Left colon (tissue), 2 donors: ENCODE measurements around the gene SIK2. TPM values are rescaled to one million over a fixed set of nuclear protein-coding genes. Genes with fewer than 3 reads are reported as not detected.

Source experiments
- ATAC-seq: fragments of 200-7000 bp; cut with Tn5 transposase; one replicate; pipeline ENCODE4 v1.9.1; 2020; ENCODE audit warnings: mild to moderate bottlenecking, moderate library complexity
- DNase-seq, 2 donors: peaks; one replicate each; pipeline ENCODE4 v3.0.0-alpha.2; 2020
- intact Hi-C, 2 donors: fragments of 100-400 bp; cut with DNase I in 1 of 2; cut with micrococcal nuclease in 1 of 2; formaldehyde crosslinking; loops; one replicate each; pipeline versions ENCODE4 v1.11.2 to v1.14.0; 2022; cut with DNase I, micrococcal nuclease
- long read RNA-seq: library from polyadenylated mRNA; unstranded; transcript quantifications from one replicate; pipeline ENCODE4 v2.0.0, GENCODE V29; 2021
- total RNA-seq, 2 donors: library from RNA; stranded (reverse); fragmentation: NEBNext Ultra II Directional; extraction: Animal tissue kit (Norgen Biotek cat#: 25700); gene quantifications; one replicate each; pipeline ENCODE4 v1.2.1, GENCODE V29; 2021
- donor health status: DM: no; HTN: no; CAD: no.
- donor health status: DM: yes; HTN: yes; CAD: no.

Gene SIK2
- 10 to 100 TPM; 22.9 to 23.8 TPM for total RNA-seq
- long read RNA-seq, full-length matches to known transcripts: 1 of 10 reads
- long read RNA-seq, partial matches to known transcripts: 1 of 10 reads
- long read RNA-seq, other reads (novel, unspliced or antisense): 8 of 10 reads

DNA sequence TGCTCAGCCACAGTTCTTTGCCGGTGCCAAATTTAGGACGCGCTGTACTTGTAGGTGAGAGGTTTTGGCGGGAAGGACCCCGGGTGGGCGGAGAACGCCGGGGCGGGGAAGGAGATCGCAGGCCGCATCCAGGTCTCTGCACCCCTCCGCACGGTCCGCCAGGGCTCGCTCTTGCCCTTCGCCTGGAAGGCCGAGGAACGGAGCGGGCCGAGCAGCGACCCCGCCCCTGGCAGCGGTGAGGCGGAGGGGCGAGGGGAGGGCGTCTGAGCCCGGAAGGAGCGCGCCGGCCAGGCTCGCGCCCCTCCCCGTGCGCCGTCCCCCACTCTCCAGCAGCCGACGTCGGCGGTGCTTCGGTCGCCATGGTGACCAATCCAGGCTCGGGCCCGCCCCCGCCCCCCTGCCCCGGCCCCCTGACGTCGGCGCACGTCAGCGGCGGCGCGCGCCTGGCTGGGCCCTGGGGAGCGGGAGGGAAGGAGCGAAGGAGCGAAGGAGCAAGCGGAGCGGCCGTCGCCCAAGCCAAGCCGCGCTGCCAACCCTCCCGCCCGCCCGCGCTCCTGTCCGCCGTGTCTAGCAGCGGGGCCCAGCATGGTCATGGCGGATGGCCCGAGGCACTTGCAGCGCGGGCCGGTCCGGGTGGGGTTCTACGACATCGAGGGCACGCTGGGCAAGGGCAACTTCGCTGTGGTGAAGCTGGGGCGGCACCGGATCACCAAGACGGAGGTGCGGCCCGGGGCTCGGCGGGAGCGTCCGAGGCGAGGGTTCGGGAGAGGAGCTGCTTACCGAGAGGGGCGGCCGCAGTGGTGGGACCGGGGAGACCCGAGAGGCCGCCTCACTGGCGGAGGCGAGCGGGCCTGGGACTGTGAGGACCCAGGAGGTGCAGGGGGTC lies at the start of gene SIK2:
SIK2 (plus strand) TSS at position 471 of the 886 bp plus-strand sequence; CDS start at position 586, 115 bp downstream.
- ATAC-seq (peak; percentile 91), DNase-seq (peak; percentile 94 to 95)
- intact Hi-C loops: loop anchor here in 1 of 2 donors (5.0 kb wide), 1 partner anchor 165 kb away; the partner anchor contains the start of gene PPP2R1B

DNA sequence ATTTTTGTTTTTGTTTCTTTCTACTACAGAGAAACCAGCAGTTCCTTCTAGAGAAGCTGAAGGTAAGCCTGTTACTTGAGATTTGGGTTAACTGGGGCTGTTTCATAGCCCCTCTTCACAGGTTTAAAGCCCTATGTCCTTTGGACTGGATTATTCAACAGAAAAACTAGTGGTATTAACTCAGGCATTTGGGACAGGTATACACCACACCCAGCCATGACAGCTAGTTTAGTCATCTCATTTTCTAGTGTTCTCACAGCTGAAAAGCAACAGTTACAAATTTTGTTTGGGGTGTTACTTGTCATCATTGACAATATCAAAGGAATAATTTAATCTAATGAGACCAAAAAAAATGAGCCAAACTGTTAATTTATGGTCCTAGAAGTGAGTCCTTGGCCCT lies 47.7 kb upstream of the SIK2 start:
- ATAC-seq: no peak
- DNase-seq: no peak
- intact Hi-C loops: no loop called here

DNA sequence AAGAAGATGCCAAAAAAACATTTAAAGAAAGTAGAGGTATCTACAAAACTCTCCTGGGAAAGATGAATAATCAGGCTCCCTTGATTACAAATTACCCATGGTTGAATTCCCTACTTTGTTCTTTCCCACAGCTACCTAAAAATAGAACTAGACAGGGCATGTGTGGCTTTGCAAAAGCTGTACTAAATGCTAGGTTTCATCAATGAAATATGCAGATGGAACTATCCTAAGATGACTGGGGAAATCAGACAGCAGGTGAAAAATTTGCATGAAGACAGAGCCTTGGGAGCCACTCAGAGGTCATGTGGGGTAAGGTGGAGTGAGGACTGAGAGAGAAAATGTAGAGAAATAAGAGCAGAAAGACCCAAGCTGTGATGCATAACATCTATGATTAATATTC lies 47.0 kb upstream of the SIK2 start:
- intact Hi-C loops: no loop called here
- no peak for ATAC-seq
- no peak for DNase-seq

DNA sequence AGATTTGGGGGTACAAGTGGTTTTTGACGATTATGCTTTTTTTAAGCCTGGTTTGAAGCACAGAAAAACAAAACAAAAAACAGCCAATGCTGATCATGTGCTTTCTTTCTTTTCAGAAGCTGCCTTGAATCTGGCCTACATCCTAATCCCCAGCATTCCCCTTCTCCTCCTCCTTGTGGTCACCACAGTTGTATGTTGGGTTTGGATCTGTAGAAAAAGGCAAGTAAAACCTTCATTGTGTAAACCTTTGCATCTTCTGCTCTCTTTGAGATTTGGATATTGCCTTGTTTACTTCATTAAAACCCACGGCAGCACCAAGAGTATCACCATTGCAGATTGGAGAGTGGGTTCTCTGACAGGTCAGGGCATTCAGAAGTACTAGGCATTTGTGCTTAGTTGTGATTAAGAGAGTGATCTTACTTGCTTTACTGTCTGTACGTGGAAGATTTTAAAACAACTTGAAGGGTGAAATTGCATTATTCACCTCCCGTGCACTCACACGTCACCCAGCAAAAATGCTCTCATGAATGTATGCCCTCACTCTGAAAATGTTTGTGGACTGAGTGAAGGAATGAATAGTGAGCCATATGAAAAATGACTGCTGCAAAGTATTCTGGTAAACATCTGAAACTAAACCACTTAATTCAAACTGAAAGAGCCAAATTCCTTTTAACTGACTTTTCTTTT lies 44.7 kb upstream of the SIK2 start:
- no peak for ATAC-seq
- no peak for DNase-seq
- intact Hi-C loops: no loop called here

DNA sequence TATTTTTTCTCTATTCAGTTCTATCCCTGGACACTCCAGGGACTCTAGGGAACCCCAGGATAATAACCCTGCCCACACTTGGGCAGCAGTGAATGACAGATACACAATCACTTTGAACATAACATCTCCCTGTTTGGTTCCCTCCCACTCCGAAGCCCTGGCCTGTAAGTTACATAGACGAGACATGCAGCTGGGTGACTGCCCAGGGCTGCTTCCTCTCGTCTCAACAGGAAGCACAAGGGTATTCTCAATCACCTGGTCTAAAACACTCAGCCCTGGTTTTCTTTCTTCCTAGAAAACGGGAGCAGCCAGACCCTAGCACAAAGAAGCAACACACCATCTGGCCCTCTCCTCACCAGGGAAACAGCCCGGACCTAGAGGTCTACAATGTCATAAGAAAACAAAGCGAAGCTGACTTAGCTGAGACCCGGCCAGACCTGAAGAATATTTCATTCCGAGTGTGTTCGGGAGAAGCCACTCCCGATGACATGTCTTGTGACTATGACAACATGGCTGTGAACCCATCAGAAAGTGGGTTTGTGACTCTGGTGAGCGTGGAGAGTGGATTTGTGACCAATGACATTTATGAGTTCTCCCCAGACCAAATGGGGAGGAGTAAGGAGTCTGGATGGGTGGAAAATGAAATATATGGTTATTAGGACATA lies 42.3 kb upstream of the SIK2 start:
- DNase-seq (no peak), ATAC-seq (no peak)
- intact Hi-C loops: loop anchor here in 1 of 2 donors (10.0 kb wide), 1 partner anchor 285 kb away; no protein-coding TSS in a partner anchor

DNA sequence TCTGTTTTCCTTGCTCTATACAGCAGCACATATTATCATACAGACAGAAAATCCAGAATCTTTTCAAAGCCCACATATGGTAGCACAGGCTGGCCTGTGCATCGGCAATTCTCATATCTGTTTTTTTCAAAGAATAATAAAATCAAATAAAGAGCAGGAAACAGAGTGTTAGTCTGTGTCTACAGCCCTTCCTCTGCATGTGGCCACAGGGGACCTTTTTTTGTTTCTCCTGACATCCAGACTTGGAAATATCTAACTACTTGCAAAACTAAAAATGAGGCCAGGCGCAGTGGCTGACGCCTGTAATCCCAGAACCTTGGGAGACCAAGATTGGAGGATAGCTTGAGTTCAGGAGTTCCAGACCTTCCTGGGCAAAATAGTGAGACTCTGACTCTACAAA lies 41.4 kb upstream of the SIK2 start:
- DNase-seq (no peak), ATAC-seq (no peak)
- intact Hi-C loops: loop anchor here in 1 of 2 donors (10.0 kb wide), 1 partner anchor 284 kb away; no protein-coding TSS in a partner anchor

DNA sequence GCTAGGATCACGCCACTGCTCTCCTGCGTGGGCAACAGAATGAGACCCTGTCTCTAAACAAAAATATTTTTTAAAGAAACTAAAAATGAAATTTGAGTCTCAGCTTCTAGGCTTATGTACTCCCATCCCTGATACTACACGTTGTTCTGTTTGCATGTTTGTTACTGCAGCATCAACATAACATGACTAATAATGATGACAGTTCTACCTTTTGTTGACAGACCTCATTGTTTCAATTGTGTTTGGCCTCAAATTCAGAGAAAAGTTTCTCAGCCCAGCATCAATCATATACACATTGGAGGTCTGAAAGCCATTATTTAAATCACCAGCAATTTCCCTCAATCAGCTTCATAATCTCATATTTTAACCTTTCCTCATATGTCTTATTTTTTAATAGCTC lies 40.9 kb upstream of the SIK2 start:
- no peak for DNase-seq
- intact Hi-C loops: loop anchor here in 1 of 2 donors (10.0 kb wide), 1 partner anchor 283 kb away; no protein-coding TSS in a partner anchor
- no peak for ATAC-seq

DNA sequence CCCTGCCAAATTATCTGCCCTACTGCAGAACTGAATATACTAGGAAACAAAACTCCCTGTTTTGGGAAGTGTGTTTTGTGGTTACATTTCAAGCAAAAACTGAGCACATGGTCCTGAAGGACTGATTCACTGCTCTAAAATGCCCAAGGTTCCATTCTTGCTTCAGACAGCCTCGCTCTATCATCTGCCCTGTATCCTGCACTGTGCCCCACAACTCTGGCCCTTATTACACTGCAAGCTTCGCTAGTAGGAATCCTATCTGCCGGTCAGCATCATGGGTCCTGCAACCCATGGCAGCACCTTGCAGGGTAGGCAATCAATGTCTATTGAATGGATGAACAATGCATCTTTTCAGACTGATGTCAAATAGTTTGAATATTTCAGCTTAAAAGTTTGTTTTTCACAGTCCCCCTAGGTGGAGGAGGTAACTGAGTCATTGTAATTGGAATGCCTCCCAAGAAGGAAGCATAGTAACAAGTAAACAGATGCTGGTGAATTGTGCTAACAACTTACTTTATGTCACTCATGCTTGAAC lies 40.4 kb upstream of the SIK2 start:
- intact Hi-C loops: loop anchor here in 1 of 2 donors (10.0 kb wide), 1 partner anchor 283 kb away; no protein-coding TSS in a partner anchor
- DNase-seq (no peak), ATAC-seq (no peak)

DNA sequence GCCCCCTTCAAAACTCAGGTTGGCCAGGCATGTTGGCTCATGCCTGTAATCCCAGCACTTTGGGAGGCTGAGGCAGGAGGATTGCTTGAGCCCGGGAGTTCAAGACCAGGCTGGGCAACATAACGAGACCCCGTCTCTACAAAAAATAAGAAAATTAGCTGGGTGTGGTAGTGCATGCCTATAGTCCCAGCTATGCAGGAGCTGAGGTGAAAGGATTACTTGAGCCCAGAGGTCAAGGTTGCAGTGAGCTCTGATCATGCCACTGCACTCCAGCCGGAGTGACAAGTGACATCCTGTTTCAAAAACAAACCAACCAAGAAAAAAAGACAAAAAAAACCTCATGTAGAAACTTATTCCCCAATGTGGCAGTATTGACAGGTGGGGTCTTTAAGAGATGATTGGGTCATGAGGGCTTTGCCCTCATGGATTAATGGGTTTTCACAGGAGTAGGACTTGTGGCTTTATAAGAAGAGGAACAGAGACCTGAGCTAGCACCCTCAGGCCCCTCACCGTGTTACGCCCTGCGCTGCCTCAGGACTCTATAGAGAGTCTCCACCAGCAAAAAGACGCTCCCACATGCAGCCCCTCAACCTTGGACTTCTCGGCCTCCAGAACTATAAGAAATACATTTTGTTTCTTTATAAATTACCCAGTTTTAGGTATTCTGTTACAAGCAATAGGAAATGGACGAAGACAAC lies 39.4 kb upstream of the SIK2 start:
- DNase-seq (no peak), ATAC-seq (no peak)
- intact Hi-C loops: loop anchor here in 1 of 2 donors (10.0 kb wide), 1 partner anchor 282 kb away; no protein-coding TSS in a partner anchor

DNA sequence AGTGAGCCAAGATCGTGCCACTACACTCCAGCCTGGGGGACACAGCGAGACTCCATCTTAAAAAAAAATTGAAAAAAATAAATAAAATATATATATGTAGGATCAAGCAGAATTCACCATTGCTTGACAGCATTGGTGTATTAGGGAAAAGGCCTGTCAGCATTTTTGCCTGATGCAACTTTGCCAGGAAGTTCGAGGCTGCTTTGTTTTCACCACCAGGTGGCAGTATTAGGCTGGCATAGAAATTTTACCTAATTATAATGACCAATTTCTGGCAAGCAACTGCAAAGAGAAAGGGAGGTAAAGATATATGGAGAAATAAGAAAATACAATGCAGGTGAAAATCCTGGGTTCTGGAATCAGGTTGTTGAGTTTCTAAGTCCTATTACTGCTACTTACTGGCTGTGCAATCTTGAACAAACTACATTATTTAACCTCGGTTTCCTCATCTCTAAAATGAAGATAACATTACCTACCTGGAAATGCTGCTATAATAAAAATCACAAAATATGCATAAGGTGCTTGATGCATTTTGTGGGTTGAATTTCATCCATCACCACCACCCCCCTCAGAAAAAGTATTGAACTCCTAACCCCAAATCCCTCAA lies 37.0 kb upstream of the SIK2 start:
- DNase-seq: peak in 1 of 2 donors; percentile 60
- peak; percentile 50 for ATAC-seq
- intact Hi-C loops: loop anchor here (5.0 to 10.0 kb wide), 2 partner anchors 277 to 280 kb away; no protein-coding TSS in a partner anchor

DNA sequence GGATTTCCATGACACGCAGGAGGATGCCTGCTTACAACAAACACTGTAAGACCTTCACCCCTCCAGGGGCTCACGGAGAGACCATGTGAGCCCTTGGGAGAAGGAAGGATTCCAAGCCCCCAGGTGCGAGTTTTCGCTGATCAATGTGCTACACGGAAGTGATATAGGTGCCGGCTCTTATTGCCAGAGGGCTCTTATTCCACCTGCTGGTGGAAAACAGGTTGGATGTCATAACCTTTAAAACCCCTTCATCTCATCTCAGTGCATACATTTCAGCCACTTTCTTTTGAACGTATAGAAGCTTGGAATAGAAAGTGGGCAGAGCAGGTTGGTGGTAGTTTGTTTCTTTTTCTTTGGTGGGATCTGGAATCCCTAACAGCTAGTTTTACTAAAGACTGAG lies 35.9 kb upstream of the SIK2 start:
- ATAC-seq (peak; percentile 25), DNase-seq (no peak)
- intact Hi-C loops: loop anchor here (5.0 to 10.0 kb wide), 2 partner anchors 276 to 278 kb away; no protein-coding TSS in a partner anchor

DNA sequence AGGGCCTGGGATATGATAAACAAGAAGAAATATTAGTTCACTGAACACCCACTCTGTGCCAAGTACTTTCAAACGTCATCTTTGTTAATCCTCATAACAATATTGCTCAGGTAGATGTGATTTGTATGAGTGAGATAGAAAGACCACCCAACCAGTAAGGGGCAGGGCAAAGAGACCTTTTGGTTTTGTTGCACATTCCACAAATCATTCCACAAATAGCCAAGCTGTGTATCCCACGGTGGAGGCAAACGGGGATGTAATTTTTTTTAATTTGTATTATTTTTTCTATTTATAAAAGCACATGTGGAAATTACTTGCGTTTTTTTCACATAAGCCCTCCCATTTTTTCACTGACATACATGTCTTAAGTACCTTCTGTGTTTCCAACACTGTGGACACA lies 32.8 kb upstream of the SIK2 start:
- intact Hi-C loops: loop anchor here (5.0 to 10.0 kb wide), 2 partner anchors 273 to 275 kb away; no protein-coding TSS in a partner anchor
- ATAC-seq (no peak), DNase-seq (no peak)

DNA sequence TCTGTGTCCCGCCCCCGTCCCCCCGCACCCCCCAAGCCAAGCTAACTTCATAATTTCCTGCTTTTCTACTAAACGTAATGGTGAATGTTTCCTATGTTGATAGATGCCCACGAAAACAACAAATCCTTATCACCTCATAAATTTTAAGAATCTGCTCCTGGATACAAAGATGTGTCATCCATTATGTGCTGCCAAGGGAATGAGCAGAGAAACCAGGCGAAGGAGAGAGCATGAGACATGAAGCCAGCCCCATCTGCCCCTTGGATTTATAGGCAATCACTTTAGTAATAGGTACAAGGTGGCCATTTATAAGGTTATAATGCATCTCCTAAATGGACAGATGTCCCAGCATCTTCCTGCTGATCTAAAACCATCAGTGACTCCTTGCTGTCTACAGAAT lies 31.5 kb upstream of the SIK2 start:
- DNase-seq (no peak), ATAC-seq (no peak)
- intact Hi-C loops: no loop called here

DNA sequence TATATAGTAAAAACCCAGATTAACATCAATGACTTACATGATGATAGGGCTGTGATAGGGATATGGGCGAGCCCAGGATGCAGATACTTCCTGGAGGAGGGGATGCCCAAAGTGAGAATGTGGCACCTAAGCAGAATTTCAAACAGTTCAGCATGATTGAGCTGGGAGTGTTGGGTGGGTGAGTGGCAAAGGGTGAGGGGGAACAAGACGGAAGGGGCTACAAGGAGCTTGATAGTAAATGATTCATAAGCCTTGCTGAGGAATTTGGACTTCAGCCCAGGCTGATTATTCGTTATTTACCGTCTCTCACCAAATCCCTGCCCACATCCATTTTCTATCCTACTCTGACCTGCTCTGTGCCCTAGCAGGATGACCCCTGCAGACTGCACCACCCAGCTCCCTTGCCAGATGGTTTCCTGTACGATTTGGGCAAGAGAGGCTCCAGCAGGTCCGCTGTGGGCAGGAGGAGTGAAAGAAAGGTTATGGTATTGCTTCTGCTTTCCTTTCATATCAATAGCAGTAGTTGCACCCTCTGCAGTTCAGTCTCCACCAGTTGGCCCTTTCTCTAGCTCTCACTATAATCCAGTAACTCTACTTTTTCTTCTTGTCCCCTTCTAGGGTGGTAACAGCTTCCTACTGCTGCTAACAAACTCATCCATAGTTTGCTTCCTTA lies 30.3 kb upstream of the SIK2 start:
- DNase-seq: no peak
- intact Hi-C loops: no loop called here
- no peak for ATAC-seq

DNA sequence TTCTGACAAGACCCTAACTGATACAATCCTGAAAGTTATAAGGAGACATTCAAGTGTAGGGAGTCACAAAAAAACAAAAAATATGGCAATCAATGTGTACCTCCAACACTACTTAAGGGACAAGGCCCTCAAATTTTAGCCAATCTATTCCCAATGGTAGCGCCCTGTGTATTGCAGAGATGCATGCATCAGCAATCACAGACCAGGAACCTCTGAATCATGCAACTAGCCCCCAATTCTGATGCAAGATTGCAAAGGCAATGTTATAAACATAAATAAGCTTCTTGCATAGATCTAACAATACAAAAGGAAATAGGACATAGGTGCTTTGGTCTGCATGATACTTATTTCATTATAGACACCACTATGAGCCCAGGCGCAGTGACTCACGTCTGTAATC lies 29.7 kb upstream of the SIK2 start:
- intact Hi-C loops: no loop called here
- ATAC-seq (no peak), DNase-seq (no peak)

DNA sequence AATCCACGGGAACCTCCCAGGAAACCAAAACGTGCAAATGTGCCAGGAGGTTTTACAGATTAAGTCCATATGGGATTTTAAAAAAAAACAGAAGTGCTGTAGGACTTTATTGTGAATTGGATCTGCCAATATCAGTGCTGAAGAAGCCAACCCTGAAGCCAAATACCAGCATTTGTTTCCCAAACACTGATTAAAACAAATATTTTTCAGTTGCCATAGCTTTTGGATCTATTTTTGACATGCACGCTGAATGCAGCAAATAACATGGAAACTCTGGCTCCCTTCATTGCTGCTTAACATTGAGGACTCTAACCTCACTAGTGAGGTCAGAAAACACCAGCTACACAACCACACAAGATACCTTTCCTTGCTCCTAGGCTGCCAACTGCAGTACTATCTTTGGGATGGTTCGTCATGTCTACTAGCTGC lies 28.4 kb upstream of the SIK2 start:
- no peak for DNase-seq
- intact Hi-C loops: no loop called here
- ATAC-seq: no peak
